ENCODE measurements around the gene DMD.

Gene DMD

GRCh38 chrX:31225819-31226218, 1985.5 kb downstream of the DMD start:
- no peak for DNase-seq (ENCODE audit: low spot score)

- no peak for DNase-seq (ENCODE audit: low spot score)
These were observed 1986.9 kb downstream of the DMD start for GRCh38 chrX:31224381-31225012.

- DNase-seq (ENCODE audit: low spot score): no peak
These were observed 1987.5 kb downstream of the DMD start for GRCh38 chrX:31223817-31224216.

- no peak for DNase-seq (ENCODE audit: low spot score)
These were observed 1988.4 kb downstream of the DMD start for GRCh38 chrX:31222946-31223345.

- DNase-seq (ENCODE audit: low spot score): no peak
These were observed 1992.2 kb downstream of the DMD start for GRCh38 chrX:31219174-31219573.

GRCh38 chrX:31217084-31217483, 1994.3 kb downstream of the DMD start:
- no peak for DNase-seq (ENCODE audit: low spot score)

- no peak for DNase-seq (ENCODE audit: low spot score)
These were observed 1996.0 kb downstream of the DMD start for GRCh38 chrX:31215277-31215815.

GRCh38 chrX:31213941-31214340, 1997.4 kb downstream of the DMD start:
- DNase-seq (ENCODE audit: low spot score): no peak

GRCh38 chrX:31212856-31213748, 1998.2 kb downstream of the DMD start:
- DNase-seq (ENCODE audit: low spot score): no peak

- DNase-seq (ENCODE audit: low spot score): no peak
These were observed 2002.2 kb downstream of the DMD start for GRCh38 chrX:31209005-31209628.

- no peak for DNase-seq (ENCODE audit: low spot score)
These were observed 2009.8 kb downstream of the DMD start for GRCh38 chrX:31201503-31201902.

- DNase-seq (ENCODE audit: low spot score): no peak
These were observed 2010.9 kb downstream of the DMD start for GRCh38 chrX:31200430-31200829.

- no peak for DNase-seq (ENCODE audit: low spot score)
These were observed 2011.6 kb downstream of the DMD start for GRCh38 chrX:31199840-31200114.

GRCh38 chrX:31199056-31199839, 2012.1 kb downstream of the DMD start:
- no peak for DNase-seq (ENCODE audit: low spot score)

- DNase-seq (ENCODE audit: low spot score): no peak
These were observed 2021.0 kb downstream of the DMD start for GRCh38 chrX:31190221-31190975.

GRCh38 chrX:31186693-31187338, 2024.5 kb downstream of the DMD start:
- no peak for DNase-seq (ENCODE audit: low spot score)

- no peak for DNase-seq (ENCODE audit: low spot score)
These were observed 2025.5 kb downstream of the DMD start for GRCh38 chrX:31185884-31186283.

GRCh38 chrX:31181377-31182000, 2029.9 kb downstream of the DMD start:
- no peak for DNase-seq (ENCODE audit: low spot score)

- no peak for DNase-seq (ENCODE audit: low spot score)
These were observed 2032.1 kb downstream of the DMD start for GRCh38 chrX:31179203-31179602.

- no peak for DNase-seq (ENCODE audit: low spot score)
These were observed 2032.6 kb downstream of the DMD start for GRCh38 chrX:31178769-31179125.

Data from hematopoietic multipotent progenitor cell treated with erythropoietin and hydrocortisone succinate and interleukin-3 and kit ligand, for 15 days (in vitro differentiated cells).